Measurements from ENCODE around the gene TBX3.

DNA sequence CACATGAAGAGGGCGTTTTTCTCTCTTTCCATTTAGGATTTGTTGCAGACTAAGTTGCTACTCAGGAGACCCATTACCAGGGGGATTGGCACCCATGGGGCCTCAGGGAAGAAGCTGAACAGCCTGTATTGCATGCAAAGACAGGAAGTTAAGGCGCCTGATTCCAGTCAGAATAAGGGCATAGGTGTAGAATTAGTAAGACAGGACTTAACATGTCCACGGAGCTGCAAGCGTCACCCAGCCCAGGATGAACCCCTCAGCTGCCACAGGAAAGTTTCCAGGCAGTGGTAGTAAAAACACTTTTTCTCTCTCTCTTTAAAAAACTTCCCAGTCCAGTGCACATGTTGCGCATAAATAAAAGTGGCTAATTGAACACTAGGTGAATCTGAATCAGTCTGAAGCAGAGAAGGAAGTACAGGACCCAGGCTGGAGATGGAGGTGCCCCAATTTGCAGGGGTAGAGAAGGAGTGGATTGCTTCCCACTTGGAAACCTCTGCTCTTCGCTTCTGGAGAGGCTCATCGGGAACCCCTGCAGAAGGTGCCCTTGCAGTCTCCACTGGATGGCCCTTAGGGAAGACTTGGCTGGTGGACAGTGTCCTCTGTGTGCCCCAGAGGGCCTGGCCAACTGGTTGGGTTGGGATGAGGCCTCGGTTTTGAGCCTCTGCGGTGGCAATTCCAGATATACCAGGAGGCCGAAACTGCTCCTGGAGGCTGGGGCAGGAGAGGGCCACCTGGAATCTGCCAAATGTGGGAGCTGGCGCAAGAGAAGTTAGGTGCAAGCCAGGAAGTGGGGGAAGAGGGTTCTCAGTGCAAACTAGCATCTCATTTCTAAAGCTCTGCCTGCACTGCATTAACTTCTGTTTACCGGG is 10.7 kb upstream of the TBX3 start:
- TF ChIP-seq, protein P1, sequence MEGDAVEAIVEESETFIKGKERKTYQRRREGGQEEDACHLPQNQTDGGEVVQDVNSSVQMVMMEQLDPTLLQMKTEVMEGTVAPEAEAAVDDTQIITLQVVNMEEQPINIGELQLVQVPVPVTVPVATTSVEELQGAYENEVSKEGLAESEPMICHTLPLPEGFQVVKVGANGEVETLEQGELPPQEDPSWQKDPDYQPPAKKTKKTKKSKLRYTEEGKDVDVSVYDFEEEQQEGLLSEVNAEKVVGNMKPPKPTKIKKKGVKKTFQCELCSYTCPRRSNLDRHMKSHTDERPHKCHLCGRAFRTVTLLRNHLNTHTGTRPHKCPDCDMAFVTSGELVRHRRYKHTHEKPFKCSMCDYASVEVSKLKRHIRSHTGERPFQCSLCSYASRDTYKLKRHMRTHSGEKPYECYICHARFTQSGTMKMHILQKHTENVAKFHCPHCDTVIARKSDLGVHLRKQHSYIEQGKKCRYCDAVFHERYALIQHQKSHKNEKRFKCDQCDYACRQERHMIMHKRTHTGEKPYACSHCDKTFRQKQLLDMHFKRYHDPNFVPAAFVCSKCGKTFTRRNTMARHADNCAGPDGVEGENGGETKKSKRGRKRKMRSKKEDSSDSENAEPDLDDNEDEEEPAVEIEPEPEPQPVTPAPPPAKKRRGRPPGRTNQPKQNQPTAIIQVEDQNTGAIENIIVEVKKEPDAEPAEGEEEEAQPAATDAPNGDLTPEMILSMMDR (IDR thresholded peaks at IDR 0.05), result no peak
- no peak for TF ChIP-seq POLR2A (IDR thresholded peaks at IDR 0.05)

Measured in right lobe of liver (tissue), 4 donors.